GM18870 (cell line): ENCODE results near the gene PCMT1.
"Not testable (repeated sequence)": the region's sequence is repeated elsewhere in the genome, so short reads cannot be mapped to it uniquely, and the experiment has no call there.

Experiments used
- ATAC-seq: cut with Tn5 transposase; IDR thresholded peaks from one replicate; pipeline ENCODE4 v1.9.1; 2021; ENCODE audit warnings: moderate library complexity; ENCODE audit not compliant: unreplicated experiment

The PCMT1 gene

DNA sequence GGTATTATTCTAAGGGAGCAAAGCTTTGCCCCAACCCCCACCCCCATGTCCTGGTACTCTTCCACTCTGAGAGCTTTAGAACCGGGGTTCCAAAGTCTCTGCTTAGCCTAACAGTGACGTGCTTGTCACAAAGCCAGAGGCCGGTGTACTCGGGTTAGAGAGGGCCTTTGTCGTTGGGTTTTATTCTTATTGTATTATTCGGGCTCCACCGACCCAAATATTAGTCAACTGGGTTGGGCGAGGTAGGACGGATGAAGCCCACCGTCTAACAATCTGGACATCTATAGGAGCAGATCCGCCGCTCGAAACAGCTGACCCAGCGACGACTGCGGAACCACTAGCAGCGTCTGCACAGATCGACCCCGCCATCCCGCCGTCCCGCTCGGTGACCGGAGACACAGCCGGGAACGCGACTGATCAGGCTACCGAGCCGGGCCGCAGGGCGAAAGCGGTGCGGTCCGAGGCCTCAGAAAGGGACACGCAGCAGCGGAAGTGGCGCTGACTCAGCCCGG, 403 bp upstream of the PCMT1 start:
- ATAC-seq = not testable (repeated sequence)

DNA sequence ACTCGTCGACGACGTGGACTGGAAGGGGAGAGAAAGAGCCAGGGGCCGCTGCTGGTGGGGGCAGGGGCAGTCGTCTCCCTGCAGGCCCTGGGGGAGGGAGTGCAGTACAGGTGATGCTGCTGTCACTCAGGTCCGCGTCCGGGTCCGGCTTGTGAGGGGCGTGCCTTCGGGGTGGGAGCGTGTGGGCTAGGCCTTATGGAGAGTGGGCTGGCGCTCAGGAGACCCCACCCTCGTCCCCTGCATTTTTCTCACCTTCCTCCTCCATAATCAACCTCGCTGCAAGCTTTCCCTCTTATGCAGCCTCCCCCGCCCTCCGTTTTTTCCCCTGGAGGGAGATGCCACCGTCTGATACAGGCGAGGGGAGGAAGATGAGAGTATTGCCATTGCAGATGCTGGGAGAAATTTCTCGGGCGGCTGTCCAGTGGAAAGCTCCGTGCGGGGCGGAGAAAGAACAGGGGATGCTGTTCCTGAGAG, 632 bp downstream of the PCMT1 start:
- peak; percentile 29 for ATAC-seq

DNA sequence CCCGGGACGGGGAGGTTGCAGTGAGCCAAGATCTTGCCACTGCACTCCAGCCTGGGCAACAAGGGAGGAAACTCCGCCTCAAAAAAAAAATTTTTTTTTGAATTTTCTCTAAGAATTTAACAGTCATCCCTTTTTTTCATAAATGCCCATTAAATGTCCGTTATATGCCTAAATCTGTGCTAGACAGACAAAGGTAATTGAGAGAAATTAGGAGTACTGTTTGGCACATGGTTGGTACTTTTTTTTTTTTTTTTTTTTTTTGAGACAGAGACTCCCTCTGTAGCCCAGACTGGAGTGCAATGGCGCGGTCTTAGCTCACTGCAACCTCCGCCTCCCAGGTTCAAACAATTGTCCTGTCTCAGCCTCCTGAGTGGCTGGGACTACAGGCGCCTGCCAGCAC, 1.7 kb downstream of the PCMT1 start:
- ATAC-seq = no peak

GRCh38 chr6:149751920-149752319, 2.4 kb downstream of the PCMT1 start:
- not testable (repeated sequence) for ATAC-seq

DNA sequence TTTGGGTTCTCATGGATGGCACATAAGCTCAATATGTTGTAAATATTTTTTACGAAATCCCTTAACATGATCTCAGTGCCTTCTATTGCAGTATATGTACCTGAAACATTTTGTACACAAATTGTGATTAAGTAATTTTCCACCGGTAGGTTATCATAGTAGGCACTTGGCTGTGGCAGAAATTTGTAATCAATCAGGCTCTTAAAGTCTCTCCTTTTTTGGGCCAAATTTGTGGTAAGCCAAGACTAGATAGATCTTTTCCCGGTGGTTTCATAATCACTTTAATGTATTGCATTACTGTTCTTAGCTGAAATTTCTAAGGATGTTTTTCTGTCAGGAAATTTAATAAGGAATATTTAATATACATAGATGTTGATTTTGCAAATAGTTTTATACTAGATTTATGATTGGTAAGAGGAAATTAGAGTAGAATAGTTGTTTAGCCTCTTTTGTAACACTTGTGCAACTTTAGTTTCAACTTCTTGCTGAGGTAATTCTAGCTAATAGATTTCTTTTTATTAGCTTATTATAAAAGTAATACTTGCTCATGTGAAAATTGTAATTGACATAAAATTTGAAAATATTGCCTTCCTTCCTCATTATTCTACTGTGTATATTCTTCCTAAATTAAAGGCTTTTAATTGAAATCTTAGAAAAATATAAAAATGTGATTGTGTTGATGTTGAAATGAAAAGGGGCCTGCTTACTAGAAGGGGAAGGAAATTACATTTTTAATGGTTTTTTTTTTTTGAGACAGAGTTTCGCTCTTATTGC, 3.2 kb downstream of the PCMT1 start:
- no peak for ATAC-seq

GRCh38 chr6:149753374-149753637, 3.8 kb downstream of the PCMT1 start:
- not testable (repeated sequence) for ATAC-seq

DNA sequence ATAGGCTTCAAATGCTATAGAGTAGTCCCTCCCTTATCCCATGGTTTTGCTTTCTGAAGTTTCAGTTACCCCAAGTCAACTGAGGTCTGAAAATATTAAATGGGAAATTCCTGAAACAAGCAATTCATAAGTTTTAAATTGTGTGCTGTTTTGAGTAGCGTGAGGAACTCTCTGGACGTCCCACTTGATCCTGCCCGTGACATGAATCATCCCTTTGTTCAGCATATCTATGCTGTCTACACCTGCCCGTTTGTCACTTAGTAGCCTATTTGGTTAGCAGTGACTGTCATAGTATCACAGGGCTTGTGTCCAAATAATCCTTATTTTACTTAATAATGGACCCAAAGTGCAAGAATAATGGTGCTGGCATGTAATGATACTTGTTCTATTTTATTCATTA, 5.0 kb downstream of the PCMT1 start:
- ATAC-seq = no peak

GRCh38 chr6:149755300-149756260, 6.0 kb downstream of the PCMT1 start:
- ATAC-seq = peak; percentile 71

DNA sequence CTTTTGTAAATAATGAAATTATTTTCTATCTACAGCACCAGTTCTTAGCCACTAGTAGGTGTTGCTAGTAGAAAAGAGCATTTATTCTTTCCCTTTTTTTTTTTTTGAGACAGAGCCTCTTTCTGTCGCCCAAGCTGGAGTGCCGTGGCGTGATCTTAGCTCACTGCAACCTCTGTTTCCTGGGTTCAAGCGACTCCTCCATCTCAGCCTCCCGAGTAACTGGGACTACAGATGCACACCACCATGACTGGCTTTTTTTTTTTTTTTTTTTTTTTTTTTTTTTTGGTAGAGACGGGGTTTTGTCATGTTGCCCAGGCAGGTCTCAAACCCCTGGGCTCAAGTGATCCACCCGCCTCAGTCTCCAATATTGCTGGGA, 6.7 kb downstream of the PCMT1 start:
- no peak for ATAC-seq

- ATAC-seq = peak; percentile 99
These were observed 11.9 kb downstream of the PCMT1 start for GRCh38 chr6:149761438-149761837.

- ATAC-seq = no peak
These were observed 14.3 kb downstream of the PCMT1 start for GRCh38 chr6:149763866-149764265.

DNA sequence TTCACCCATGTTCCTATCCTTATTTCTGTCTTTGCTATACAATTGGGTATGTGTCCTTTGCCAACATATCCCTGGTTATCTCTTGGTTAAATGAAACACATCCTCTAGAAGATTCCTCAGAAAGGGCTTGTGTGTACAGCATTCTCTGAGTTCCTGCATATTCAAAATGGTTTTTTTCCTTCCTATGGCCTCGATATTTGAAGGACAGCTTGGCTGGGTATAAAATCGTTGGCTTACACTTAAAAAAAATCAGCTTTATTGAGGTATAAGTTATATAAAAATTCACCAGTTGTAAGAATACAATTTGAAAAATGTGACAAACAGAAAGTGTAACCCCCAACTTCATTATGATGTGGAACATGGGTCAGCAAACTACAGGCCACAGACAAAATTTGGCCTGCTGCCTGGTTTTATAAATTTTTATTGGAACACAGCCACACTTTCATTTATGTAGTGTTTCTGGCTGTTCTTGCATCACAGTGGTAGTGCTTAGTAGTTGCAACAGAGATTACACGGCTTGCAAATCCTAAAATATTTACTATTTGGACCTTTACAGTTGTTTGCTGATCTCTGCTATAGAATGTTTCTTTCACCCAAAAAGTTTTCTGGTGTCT, 16.7 kb downstream of the PCMT1 start:
- ATAC-seq = no peak

DNA sequence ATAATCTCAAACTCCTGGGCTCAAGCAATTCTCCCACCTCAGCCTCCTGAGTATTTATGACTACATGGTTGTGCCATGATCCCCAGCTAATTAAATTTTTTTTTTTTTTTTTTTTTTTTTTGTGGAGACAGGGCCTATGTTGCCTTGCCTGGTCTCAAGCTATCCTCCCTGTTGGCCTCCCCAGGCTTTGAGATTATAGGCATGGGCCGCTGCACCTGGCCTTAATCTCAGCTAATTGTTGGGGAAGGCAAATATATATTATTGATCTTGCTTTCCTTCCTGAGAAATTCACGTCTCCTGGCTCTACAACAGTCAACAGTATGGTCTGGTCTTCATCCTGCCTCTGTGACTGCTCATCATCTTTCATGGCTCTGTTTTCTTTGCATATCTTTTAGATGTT, 20.1 kb downstream of the PCMT1 start:
- ATAC-seq = no peak

- no peak for ATAC-seq
These were observed 21.6 kb downstream of the PCMT1 start for GRCh38 chr6:149771185-149771584.

DNA sequence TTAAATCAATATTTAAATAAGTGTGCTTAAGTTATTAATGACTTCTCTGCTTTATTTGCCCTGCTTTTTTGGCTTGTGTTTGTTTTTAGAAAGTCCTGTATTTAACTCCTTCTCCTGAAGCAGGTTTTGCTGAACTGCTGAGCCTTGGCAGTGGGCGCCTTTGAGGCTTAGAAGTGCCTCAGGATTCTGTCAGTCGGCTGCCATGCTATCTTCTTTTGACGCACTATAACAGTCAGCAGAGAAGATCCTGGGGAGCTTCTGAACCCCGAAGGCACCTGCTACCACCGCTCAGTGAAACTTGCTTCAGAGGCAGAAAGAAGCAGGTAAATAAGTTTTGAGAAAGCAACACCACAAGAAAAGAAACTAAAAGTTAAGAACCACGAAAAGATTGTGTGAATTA, 22.4 kb downstream of the PCMT1 start:
- no peak for ATAC-seq

- ATAC-seq = no peak
These were observed 28.1 kb downstream of the PCMT1 start for GRCh38 chr6:149777624-149778023.

GRCh38 chr6:149779644-149779963, 30.1 kb downstream of the PCMT1 start:
- ATAC-seq = no peak

DNA sequence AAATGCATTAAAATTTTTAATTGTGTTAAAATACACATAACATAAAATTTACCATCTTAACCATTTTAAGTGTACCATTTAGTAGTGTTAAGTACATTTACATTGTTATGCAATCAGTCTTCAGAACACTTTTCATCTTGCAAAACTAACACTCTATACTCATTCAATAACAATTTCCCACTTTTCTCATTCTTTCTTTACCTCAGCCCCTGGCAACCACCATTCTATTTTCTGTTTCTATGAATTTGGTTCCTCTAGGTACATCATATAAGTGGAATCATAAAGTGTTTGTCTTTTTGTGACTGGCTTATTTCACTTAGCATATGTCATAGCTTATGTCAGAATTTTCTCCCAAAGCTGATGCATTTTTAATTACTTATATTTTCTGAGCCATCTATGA, 32.2 kb downstream of the PCMT1 start:
- ATAC-seq = no peak

- no peak for ATAC-seq
These were observed 32.8 kb downstream of the PCMT1 start for GRCh38 chr6:149782337-149782736.

- ATAC-seq = no peak
These were observed 34.0 kb downstream of the PCMT1 start for GRCh38 chr6:149783551-149783950.

GRCh38 chr6:149806127-149806526, 56.6 kb downstream of the PCMT1 start:
- no peak for ATAC-seq

GRCh38 chr6:149809798-149810197, 60.3 kb downstream of the PCMT1 start:
- no peak for ATAC-seq
